ENCODE measurements around the gene C15orf39. TPM values are rescaled to one million over a fixed set of nuclear protein-coding genes. Genes with fewer than 3 reads are reported as not detected.

C15orf39 gene
- total and polyA plus RNA-seq, 3 donors from 2014 or later: 167 to 321 (median 168) TPM

DNA sequence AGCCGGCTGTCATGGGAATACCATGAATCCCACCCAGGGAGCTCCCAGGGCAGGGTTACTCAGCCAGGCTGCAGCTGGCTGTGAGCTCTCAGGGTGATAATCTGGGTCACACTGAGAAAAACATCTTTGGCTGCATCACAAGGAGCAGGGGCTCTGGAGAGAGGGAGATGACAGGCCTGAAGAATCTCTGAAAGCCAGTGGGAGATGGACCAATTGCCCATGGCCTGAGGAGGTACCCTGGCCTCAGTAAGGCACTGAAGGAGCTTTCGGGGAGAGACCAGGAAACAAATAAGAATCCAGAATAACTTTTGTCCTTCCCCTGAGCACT is 28.3 kb downstream of the C15orf39 start:
- TF ChIP-seq, protein P1, sequence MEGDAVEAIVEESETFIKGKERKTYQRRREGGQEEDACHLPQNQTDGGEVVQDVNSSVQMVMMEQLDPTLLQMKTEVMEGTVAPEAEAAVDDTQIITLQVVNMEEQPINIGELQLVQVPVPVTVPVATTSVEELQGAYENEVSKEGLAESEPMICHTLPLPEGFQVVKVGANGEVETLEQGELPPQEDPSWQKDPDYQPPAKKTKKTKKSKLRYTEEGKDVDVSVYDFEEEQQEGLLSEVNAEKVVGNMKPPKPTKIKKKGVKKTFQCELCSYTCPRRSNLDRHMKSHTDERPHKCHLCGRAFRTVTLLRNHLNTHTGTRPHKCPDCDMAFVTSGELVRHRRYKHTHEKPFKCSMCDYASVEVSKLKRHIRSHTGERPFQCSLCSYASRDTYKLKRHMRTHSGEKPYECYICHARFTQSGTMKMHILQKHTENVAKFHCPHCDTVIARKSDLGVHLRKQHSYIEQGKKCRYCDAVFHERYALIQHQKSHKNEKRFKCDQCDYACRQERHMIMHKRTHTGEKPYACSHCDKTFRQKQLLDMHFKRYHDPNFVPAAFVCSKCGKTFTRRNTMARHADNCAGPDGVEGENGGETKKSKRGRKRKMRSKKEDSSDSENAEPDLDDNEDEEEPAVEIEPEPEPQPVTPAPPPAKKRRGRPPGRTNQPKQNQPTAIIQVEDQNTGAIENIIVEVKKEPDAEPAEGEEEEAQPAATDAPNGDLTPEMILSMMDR (IDR thresholded peaks at IDR 0.05): no peak
- TF ChIP-seq POLR2A (IDR thresholded peaks at IDR 0.05): no peak
- H3K27me3 ChIP-seq: no peaks in the 10 kb centered on the region
- no peak for DNase-seq
- intact Hi-C loops (cut with DNase I; ENCODE audit: low total_unique reads): no loop called here
- 88 to 93% methylated on average over 1 to 2 of the region's 2 CpGs for WGBS, 2 donors
- H3K4me3 ChIP-seq: no peak overlapping the region
- no peaks in the 10 kb centered on the region for H3K36me3 ChIP-seq (ENCODE audit: low read depth, missing control alignments)
- no peak overlapping the region for H3K27ac ChIP-seq
- H3K4me1 ChIP-seq: no peaks in the 10 kb centered on the region
- no peaks in the 10 kb centered on the region for H3K9me3 ChIP-seq

DNA sequence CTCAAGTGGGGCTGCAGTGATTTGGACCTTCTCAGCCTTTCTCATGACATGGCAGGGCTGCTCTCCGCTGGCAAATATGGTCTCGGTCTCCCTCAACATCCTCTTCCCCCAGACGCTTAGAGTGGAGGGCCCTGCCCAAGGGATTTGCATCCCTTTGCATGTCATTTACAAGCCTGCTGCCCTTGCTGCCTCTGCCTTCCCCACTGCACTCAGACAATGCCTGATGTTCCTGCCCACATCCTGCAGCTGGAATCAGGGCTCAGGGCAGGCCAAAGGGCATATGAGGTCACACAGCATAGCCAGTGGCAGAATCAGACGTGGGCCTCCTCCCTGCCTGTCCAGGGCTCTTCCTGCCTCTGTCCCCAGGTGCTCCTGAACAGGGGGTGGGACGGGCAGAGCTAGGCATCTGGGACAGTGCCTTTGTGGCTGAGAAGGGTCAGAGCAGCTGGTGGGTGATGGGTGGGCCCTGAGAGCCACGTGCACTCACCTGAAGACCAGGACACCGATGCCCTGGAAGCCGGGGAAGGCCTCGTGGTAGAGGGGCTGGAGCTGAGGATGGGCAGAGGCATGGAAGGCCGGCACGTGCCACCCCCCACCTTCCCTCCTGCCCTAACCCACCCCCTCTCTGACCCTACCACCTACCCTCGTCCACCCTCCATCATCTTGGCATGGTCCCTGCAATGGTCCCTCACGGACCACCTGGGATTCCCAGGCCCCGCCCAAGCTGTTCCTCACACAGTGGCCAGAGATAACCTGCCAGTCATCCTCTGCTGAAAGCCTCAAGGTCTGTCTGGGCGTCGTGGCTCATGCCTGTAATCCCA is 29.1 kb downstream of the C15orf39 start:
- Histone ChIP-seq H3K27ac (no peak overlapping the region), H3K4me1 (no peaks in the 10 kb centered on the region), H3K9me3 (no peaks in the 10 kb centered on the region), H3K4me3 (no peak overlapping the region), H3K36me3 (ENCODE audit: low read depth, missing control alignments) (no peaks in the 10 kb centered on the region), H3K27me3 (no peaks in the 10 kb centered on the region)
- intact Hi-C loops (cut with DNase I; ENCODE audit: low total_unique reads): no loop called here
- DNase-seq: no peak
- 83 to 87% methylated on average over 13 to 15 of the region's 16 CpGs for WGBS, 2 donors
- TF ChIP-seq, protein P1 (IDR thresholded peaks at IDR 0.05): no peak

DNA sequence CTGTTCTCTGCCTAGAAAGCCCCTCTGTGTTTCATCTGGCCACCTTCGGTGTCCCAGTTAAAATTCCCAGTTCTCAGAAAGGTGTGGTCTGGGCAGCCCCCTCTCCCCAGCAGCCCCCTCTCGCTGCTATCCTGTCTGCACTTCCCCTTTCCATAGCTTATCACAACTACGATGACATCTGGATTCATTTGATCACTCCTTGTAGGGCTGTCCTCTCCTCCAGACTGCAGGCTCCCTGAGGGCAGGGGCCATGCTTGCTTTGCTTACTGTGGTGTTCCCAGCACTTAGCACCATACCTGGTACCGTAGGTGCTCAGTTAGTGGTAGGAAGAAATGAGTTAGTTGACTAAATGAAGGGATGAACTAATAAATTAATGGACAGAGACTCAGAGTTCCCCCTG is 30.2 kb downstream of the C15orf39 start:
- Histone ChIP-seq H3K4me3 (no peak overlapping the region), H3K36me3 (ENCODE audit: low read depth, missing control alignments) (no peaks in the 10 kb centered on the region), H3K9me3 (no peaks in the 10 kb centered on the region), H3K4me1 (no peaks in the 10 kb centered on the region), H3K27ac (no peak overlapping the region), H3K27me3 (no peaks in the 10 kb centered on the region)
- DNase-seq: no peak
- WGBS, 2 donors: 84 to 87% methylated on average over 4 of the region's 4 CpGs
- no peak for TF ChIP-seq POLR2A (IDR thresholded peaks at IDR 0.05)
- TF ChIP-seq, protein P1 (IDR thresholded peaks at IDR 0.05): no peak
- intact Hi-C loops (cut with DNase I; ENCODE audit: low total_unique reads): no loop called here

DNA sequence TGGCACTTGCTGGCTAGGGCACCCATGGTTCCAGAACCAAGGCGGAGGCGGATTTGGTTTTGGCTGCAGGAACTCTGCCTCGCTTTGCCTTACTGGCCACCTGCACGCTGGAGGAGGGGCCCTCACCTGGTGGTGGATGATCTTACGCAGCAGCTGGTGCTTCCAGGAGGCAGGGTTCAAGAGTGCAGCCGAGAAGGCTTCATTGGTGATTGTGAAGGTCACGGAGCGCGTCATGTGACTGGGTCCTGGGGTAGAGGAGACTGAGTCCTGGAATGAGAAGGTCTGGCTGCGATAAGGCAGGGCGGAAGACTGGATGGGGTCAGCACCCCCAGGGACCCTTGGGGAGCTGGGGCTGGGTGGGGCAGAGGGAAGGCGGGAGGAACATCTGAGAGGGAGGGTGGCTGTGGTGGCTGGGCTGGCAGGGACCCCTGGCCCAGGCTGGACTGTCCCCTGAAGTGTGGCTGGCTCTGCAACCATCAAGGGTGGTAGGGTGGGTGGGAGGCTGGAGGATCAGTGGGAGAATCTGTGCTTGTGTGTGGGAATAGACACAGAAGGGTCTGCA is 30.7 kb downstream of the C15orf39 start:
- no peaks in the 10 kb centered on the region for H3K36me3 ChIP-seq (ENCODE audit: low read depth, missing control alignments)
- H3K4me3 ChIP-seq: no peak overlapping the region
- 85 to 95% methylated on average over 8 to 12 of the region's 12 CpGs for WGBS, 2 donors
- H3K9me3 ChIP-seq: no peaks in the 10 kb centered on the region
- DNase-seq: no peak
- TF ChIP-seq POLR2A (IDR thresholded peaks at IDR 0.05): no peak
- TF ChIP-seq, protein P1 (IDR thresholded peaks at IDR 0.05): no peak
- H3K27me3 ChIP-seq: no peaks in the 10 kb centered on the region
- intact Hi-C loops (cut with DNase I; ENCODE audit: low total_unique reads): no loop called here
- H3K27ac ChIP-seq: no peak overlapping the region
- H3K4me1 ChIP-seq: no peaks in the 10 kb centered on the region
